ENCODE data around the gene BRD4. TPM values are rescaled to one million over a fixed set of nuclear protein-coding genes. Genes with fewer than 3 reads are reported as not detected.
A peak's percentile ranks its signal among the peaks of the same experiment; 100 is the strongest.

BRD4 gene
- total RNA-seq, 1 donor from 2014 or later: 152 TPM

- Mint-ChIP-seq H3K9me3 (no peaks in the 10 kb centered on the region), H3K4me1 (peaks cover 17% of the 10 kb centered on the region), H3K4me3 (peak overlapping the region; percentile 59), H3K36me3 (ENCODE audit: low read depth) (peaks cover 14% of the 10 kb centered on the region), H3K27me3 (ENCODE audit: low read depth) (peaks cover 48% of the 10 kb centered on the region), H3K27ac (ENCODE audit: unreplicated experiment) (no peak overlapping the region)
- DNase-seq (ENCODE audit: low read depth, low spot score): no peak
- TF ChIP-seq, protein P1, sequence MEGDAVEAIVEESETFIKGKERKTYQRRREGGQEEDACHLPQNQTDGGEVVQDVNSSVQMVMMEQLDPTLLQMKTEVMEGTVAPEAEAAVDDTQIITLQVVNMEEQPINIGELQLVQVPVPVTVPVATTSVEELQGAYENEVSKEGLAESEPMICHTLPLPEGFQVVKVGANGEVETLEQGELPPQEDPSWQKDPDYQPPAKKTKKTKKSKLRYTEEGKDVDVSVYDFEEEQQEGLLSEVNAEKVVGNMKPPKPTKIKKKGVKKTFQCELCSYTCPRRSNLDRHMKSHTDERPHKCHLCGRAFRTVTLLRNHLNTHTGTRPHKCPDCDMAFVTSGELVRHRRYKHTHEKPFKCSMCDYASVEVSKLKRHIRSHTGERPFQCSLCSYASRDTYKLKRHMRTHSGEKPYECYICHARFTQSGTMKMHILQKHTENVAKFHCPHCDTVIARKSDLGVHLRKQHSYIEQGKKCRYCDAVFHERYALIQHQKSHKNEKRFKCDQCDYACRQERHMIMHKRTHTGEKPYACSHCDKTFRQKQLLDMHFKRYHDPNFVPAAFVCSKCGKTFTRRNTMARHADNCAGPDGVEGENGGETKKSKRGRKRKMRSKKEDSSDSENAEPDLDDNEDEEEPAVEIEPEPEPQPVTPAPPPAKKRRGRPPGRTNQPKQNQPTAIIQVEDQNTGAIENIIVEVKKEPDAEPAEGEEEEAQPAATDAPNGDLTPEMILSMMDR (conservative IDR thresholded peaks at IDR 0.05): no peak
These were observed 101.1 kb downstream of the BRD4 start for GRCh38 chr19:15231271-15231670.

- Mint-ChIP-seq H3K4me1 (peaks cover 24% of the 10 kb centered on the region), H3K27ac (ENCODE audit: unreplicated experiment) (no peak overlapping the region), H3K36me3 (ENCODE audit: low read depth) (no peaks in the 10 kb centered on the region), H3K4me3 (peak overlapping the region; percentile 19), H3K27me3 (ENCODE audit: low read depth) (peaks cover 23% of the 10 kb centered on the region), H3K9me3 (no peaks in the 10 kb centered on the region)
- DNase-seq (ENCODE audit: low read depth, low spot score): no peak
- TF ChIP-seq, protein P1 (conservative IDR thresholded peaks at IDR 0.05): no peak
These were observed 105.1 kb downstream of the BRD4 start for GRCh38 chr19:15227261-15227660.

- H3K27ac Mint-ChIP-seq (ENCODE audit: unreplicated experiment): no peak overlapping the region
- TF ChIP-seq, protein P1 (conservative IDR thresholded peaks at IDR 0.05): no peak
- no peak overlapping the region for H3K4me3 Mint-ChIP-seq
- no peak for DNase-seq (ENCODE audit: low read depth, low spot score)
- peaks cover 8% of the 10 kb centered on the region for H3K27me3 Mint-ChIP-seq (ENCODE audit: low read depth)
- no peaks in the 10 kb centered on the region for H3K36me3 Mint-ChIP-seq (ENCODE audit: low read depth)
- peaks cover 25% of the 10 kb centered on the region for H3K4me1 Mint-ChIP-seq
- H3K9me3 Mint-ChIP-seq: no peaks in the 10 kb centered on the region
These were observed 106.6 kb downstream of the BRD4 start for GRCh38 chr19:15225760-15226159.

GRCh38 chr19:15223649-15224361 lies 108.5 kb downstream of the BRD4 start:
- DNase-seq (ENCODE audit: low read depth, low spot score): no peak
- TF ChIP-seq, protein P1 (conservative IDR thresholded peaks at IDR 0.05): no peak

GRCh38 chr19:15222738-15223648 lies 109.3 kb downstream of the BRD4 start:
- peak; percentile 91 for DNase-seq (ENCODE audit: low read depth, low spot score)
- H3K4me1 Mint-ChIP-seq: peaks cover 25% of the 10 kb centered on the region
- TF ChIP-seq, protein P1 (conservative IDR thresholded peaks at IDR 0.05): no peak
- H3K4me3 Mint-ChIP-seq: peak overlapping the region; percentile 93
- H3K27ac Mint-ChIP-seq (ENCODE audit: unreplicated experiment): peak overlapping the region; percentile 83
- no peaks in the 10 kb centered on the region for H3K36me3 Mint-ChIP-seq (ENCODE audit: low read depth)
- H3K27me3 Mint-ChIP-seq (ENCODE audit: low read depth): peaks cover 6% of the 10 kb centered on the region
- H3K9me3 Mint-ChIP-seq: no peaks in the 10 kb centered on the region

More at GRCh38 chr19:15223649-15224361, 108.5 kb downstream of the BRD4 start:
- H3K4me3 Mint-ChIP-seq: peak overlapping the region; percentile 93
- H3K27me3 Mint-ChIP-seq (ENCODE audit: low read depth): peaks cover 6% of the 10 kb centered on the region
- H3K27ac Mint-ChIP-seq (ENCODE audit: unreplicated experiment): peak overlapping the region; percentile 83
- H3K4me1 Mint-ChIP-seq: peaks cover 25% of the 10 kb centered on the region
- H3K9me3 Mint-ChIP-seq: no peaks in the 10 kb centered on the region
- H3K36me3 Mint-ChIP-seq (ENCODE audit: low read depth): no peaks in the 10 kb centered on the region
